ENCODE data around the gene GARS1.
"Not testable (repeated sequence)": the region's sequence is repeated elsewhere in the genome, so short reads cannot be mapped to it uniquely, and the experiment has no call there.

GARS1 gene

DNA sequence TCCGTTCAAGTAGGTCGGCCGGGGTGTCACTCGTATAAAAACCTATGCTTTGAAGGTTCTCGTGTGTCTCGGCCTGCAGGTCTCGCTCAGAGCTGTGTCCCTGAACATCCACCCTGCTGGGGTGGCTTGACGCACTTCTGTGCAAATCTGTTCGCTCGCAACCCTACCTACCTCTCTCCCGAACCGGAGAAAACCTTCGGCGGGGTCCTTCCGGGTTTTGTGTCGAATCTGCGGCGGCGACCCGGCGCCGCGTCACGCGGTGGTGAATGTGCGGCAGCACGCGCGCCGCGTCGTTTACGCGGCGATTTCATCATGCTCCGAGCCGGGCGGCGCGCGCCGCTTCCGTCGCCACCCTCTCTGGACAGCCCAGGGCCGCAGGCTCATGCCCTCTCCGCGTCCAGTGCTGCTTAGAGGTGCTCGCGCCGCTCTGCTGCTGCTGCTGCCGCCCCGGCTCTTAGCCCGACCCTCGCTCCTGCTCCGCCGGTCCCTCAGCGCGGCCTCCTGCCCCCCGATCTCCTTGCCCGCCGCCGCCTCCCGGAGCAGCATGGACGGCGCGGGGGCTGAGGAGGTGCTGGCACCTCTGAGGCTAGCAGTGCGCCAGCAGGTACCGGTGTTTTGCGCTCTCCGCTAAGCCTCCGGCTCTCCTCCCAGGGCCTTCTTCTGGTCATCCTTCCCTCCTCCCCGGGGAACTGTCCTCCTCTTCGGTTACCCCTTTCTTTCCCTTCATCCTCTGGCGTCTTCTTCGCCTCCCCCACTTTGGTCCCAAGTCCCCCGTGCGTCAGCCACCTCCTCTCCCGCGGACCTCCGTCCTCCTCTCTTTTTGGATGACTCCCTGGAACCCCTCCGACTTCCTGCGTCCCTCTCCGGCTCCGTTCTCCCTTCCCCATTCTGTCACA, at the start of gene GARS1:
Gene GARS1, plus strand, starts transcription at position 339 of the 896 bp plus-strand sequence. Its CDS starts 44 bp downstream, at position 383.
- DNase-seq, result peak; percentile 92

DNA sequence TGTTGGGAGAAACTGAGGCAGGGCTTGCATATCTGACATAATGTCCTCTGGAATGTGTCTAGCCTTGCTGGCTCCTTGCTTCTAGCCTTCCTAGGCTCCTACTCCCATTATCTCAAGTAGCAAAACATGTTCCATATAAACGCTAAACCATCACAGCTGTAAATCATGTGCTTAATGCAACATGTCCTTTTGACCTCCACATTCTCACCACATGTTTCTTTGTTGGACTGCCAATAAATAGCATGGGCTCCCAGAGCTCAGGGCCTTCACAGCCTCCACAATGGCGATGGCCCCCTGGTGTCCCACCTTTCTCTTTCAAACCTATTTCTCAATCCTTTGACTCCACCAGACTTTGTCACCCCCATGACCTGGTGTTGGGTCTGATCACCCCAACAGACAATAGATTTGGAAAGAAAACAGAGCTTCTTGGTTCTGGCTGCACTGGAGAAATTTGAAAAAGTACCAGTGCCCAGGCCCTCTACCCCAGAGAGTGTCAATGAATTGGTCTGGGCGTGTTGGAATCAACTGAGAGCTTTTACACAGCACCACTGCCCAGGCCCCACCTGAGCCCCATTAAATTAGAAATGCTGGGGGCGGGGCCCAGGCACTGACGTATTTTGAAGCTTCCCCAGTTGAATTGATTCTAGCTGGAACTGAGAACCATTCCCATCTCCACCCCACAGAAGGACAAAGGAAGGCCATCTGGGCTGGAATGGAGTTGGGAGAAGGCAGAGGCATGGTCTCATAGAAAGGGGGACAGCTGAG, 48.7 kb upstream of the GARS1 start:
- DNase-seq, result no peak

DNA sequence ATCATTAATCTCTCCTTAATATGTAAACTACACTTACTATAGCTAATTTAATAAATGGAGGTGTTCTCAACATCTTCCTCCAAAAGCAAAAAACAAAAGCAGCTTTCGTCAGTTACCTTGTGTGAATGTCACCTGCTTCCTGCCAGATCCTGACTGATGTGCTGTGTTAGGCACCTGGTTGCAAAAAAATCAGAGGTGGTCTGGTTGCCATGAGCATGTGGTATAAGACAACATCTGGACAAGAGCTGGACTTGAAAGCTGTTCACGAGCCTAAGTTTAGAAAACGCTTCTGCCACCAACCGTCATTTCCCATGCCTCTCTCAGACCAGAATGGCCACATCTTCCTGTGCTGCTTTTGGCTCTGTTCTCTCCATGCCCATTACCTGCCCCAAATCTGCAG, 48.1 kb upstream of the GARS1 start:
- DNase-seq, result no peak

- DNase-seq, result peak; percentile 40
Observed at GRCh38 chr7:30548845-30549244, 45.8 kb upstream of the GARS1 start.

- DNase-seq, result no peak
Observed at GRCh38 chr7:30549931-30550493, 44.7 kb upstream of the GARS1 start.

- no peak for DNase-seq
Observed at GRCh38 chr7:30552330-30552729, 42.3 kb upstream of the GARS1 start.

GRCh38 chr7:30553141-30553540, 41.5 kb upstream of the GARS1 start:
- DNase-seq, result no peak

DNA sequence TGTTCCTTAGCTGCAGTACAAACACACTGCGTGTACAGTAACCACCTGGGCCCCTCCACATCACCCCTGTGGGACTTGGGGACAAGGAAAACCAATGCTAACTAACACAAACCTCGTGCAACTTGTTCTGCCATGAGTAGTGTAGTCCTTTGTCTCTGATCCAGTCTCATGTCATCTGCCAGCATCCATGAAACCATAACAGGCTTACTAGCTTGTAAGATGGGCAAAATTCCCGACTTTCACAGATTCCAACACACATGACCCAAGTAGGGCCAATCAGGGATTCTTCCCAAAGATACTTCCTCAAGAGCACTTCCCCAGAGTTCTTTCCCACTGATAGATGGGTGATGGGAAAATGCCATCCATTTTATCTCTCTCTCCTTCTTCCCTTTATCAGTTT, 41.1 kb upstream of the GARS1 start:
- DNase-seq, result no peak

DNA sequence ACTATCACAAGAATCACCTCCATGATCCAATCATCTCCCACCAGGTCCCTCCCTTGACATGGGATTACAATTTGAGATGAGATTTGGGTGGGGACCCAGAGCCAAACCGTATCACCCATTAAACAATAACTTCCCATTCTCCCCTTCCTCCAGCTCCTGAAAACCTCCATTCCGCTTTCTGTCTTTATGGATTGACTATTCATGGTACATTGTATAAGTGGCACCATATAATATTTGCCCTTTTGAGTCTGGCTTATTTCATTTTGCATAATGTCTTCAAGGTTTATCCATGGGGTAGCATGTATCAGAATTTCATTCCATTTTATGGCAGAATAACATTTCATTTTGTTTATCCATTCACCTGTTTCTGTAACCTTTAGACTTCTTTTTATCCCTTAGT, 39.2 kb upstream of the GARS1 start:
- DNase-seq, result no peak

- DNase-seq, result no peak
Observed at GRCh38 chr7:30556840-30557239, 37.8 kb upstream of the GARS1 start.

DNA sequence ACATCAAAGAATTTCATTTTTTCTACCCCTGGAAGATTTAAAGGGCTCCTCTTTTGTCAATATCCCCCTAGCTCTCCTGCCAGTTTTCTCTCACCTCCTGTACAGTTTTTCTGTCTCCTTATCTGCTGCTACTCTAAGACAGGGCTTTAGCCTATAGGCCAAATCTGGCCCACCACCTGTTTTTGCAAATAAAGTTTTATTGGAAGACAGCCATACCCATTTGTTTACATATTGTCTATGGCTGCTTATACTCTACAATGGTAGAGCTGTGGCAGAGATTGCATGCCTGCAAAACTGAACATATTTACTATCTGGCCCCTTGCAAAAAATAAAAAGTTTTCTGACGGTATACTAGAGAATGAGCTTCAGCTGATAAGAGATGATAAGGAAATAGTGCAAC, 37.4 kb upstream of the GARS1 start:
- no peak for DNase-seq

GRCh38 chr7:30559611-30560010, 35.1 kb upstream of the GARS1 start:
- DNase-seq, result no peak

- no peak for DNase-seq
Observed at GRCh38 chr7:30561389-30561788, 33.3 kb upstream of the GARS1 start.

DNA sequence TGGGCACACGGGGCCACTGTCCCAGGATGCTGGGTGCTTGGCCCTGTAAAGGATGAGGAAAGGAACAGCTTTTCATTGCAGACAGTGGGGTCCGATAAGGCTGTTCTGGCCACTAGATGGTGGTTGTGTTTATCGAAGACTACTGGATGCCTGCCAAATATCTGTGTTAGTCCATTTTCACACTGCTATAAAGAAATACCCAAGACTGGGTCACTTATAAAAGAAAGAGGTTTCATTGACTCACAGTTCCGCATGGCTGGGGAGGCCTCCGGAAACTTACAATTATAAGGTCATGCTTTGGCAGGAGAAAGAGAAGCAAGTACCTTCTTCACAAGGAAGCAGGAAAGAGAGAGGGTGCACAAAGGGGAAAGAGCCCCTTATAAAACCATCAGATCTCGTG, 32.2 kb upstream of the GARS1 start:
- no peak for DNase-seq

DNA sequence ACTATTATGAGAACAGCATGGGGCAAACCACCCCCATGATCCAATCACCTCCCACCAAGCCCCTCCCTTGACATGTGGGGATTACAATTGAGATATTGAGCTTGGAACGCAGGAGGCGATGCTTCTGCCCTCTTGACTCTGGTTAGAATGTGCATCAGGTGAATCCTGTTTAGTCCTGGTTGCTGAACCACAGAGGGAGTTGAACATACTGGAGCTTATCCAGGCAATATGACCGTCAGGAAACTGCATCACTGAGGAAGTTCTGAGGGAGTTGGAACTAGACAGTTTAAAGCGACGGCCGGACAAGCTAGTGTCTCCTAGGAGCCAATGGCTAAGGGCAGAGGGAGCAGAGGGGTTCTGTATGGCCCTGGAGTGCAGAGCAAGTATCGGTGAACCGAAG, 31.8 kb upstream of the GARS1 start:
- no peak for DNase-seq

GRCh38 chr7:30563326-30563942, 31.2 kb upstream of the GARS1 start:
- DNase-seq, result no peak

DNA sequence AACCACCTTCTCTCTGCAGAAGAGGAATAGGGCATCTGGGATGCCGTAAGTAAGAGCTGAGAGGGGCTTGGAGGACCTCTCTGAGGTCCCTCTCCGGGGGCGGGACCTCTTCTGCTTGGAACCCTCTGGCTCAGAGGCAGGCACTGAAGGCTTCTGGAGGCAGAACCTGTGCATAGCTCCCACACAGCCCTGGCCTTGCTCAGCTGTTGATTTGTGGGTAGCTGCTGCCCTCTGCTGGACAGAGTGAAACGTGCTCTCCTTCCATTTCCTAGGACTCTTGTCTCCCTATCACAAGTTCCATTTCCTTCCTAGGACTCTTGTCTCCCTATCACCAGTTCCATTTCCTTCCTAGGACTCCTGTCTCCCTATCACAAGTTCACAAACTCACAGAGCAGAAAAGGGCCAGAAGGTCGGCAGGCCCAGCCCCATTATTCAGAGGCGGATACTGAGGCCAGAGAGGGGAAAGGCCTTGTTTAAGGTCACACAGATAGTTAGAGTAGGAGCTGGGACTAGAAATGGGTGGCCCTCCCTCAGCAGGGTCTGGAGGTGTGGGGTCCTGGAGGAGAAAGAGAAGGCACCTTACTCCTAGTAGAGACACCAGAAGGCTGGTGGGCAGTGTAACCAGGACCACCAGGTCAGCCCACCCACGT, 30.3 kb upstream of the GARS1 start:
- peak; percentile 77 for DNase-seq

DNA sequence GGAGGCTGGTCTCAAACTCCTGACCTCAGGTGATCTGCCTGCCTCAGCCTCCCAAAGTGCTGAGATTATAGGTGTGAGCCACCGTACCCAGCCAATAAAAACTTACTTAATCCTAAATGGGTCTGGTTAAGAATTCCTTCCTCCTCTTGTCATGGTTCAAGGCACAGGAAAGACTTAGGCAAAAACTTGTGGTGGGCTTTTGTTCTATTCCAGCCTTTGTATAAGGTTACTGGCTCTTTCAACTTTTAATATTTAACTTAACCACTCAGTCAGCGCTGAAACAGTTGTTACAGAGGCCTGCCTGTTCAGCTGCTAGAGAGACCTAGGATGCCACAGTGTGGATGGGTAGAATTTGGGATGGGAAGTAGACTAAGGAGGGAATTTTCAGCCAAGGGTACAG, 28.1 kb upstream of the GARS1 start:
- DNase-seq, result no peak

GRCh38 chr7:30567081-30567480, 27.6 kb upstream of the GARS1 start:
- DNase-seq, result no peak

- not testable (repeated sequence) for DNase-seq
Observed at GRCh38 chr7:30570238-30570637, 24.4 kb upstream of the GARS1 start.

- DNase-seq, result no peak
Observed at GRCh38 chr7:30572212-30572841, 22.4 kb upstream of the GARS1 start.

DNA sequence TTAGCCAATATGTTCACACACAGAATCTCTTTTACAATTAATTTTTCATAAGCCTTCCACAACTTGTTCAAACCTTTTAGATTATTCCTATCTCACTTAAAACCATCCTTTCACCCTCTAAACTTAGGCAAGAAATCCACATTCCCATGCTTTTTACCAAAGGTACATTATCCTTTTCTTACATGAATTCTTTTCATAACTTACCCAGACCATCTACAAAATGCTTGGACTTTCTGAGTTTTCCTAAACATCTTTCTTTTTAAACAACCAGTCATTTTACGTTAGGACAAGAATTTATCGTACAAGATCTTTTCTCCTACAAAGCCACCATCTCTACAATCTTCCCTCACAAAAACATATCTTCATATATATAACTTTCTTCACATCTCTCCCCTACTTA, 18.8 kb upstream of the GARS1 start:
- DNase-seq, result no peak
